Measurements from ENCODE around the gene ZSCAN5B.
"Not testable (repeated sequence)": the region's sequence is repeated elsewhere in the genome, so short reads cannot be mapped to it uniquely, and the experiment has no call there.

- TF ChIP-seq CTCF (conservative IDR thresholded peaks at IDR 0.05; ENCODE audit: low read depth, low read length): 0 out of 2 replicates have a peak, but pooled peaks have one; percentile 22
- TF ChIP-seq EZH2 (IDR thresholded peaks at IDR 0.05; ENCODE audit: borderline replicate concordance, low read depth, low read length, poor library complexity, severe bottlenecking): not testable (repeated sequence)
These were observed 48.2 kb upstream of the ZSCAN5B start for GRCh38 chr19:56245764-56246163.
